Ishikawa (cell line): Measurements from ENCODE around the gene HDAC5.

Experiments used
- CEBPB ChIP-seq: IDR thresholded peaks from 2 replicates; pipeline ENCODE4 v1.6.1; 2012
- CREB1 ChIP-seq: IDR thresholded peaks from 2 replicates; pipeline ENCODE4 v1.6.1; 2012; ENCODE audit warnings: low read depth
- EP300 ChIP-seq: IDR thresholded peaks from 2 replicates; pipeline ENCODE4 v1.6.1; 2012; ENCODE audit warnings: borderline replicate concordance
- FOXM1 ChIP-seq: IDR thresholded peaks from 2 replicates; pipeline ENCODE4 v1.6.1; 2012; ENCODE audit warnings: low read depth, borderline replicate concordance
- NFIC ChIP-seq: IDR thresholded peaks from 2 replicates; pipeline ENCODE4 v1.6.1; 2012
- RAD21 ChIP-seq: IDR thresholded peaks from 2 replicates; pipeline ENCODE4 v1.6.1; 2012; ENCODE audit warnings: low read depth
- TEAD4 ChIP-seq: IDR thresholded peaks from 2 replicates; pipeline ENCODE4 v1.6.1; 2012
- TF ChIP-seq, protein P1 (sequence below): IDR thresholded peaks from 2 replicates; pipeline ENCODE4 v1.6.1; 2012
- TF ChIP-seq, protein P2 (sequence below): IDR thresholded peaks from 2 replicates; pipeline ENCODE4 v1.6.1; 2012

DNA sequence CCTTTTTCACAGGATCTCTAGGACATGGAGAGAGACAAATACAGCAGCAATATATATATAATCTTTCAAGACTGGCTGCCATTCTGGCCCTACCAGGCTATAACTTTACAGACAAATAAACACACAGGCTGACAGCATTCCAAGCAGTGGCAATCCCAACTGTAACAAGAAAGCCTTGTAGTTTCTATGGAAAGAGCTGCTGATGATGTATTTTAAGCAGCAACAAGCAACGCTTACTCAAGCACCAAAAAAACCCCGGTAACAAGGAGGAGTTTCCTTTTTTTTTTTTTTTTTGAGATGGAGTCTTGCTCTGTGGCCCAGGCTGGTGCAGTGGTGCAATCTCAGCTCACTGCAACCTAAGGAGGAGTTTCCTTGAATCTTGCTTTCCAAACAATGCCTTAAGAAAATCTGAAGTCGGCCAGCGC lies 80.2 kb downstream of the HDAC5 start:
- TF ChIP-seq EP300 = no peak
- TF ChIP-seq NFIC = no peak
- no peak for TF ChIP-seq RAD21
- TF ChIP-seq, protein P1, sequence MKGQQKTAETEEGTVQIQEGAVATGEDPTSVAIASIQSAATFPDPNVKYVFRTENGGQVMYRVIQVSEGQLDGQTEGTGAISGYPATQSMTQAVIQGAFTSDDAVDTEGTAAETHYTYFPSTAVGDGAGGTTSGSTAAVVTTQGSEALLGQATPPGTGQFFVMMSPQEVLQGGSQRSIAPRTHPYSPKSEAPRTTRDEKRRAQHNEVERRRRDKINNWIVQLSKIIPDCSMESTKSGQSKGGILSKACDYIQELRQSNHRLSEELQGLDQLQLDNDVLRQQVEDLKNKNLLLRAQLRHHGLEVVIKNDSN = no peak
- TF ChIP-seq FOXM1 = no peak
- TF ChIP-seq, protein P2, sequence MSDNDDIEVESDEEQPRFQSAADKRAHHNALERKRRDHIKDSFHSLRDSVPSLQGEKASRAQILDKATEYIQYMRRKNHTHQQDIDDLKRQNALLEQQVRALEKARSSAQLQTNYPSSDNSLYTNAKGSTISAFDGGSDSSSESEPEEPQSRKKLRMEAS = no peak
- no peak for TF ChIP-seq TEAD4
- no peak for TF ChIP-seq CREB1
- no peak for TF ChIP-seq CEBPB
